T-helper 17 cell (primary cell): ENCODE measurements around the gene CCDC59. TPM values are rescaled to one million over a fixed set of nuclear protein-coding genes. Genes with fewer than 3 reads are reported as not detected.
"Not testable (repeated sequence)": the region's sequence is repeated elsewhere in the genome, so short reads cannot be mapped to it uniquely, and the experiment has no call there.

Source experiments
- ATAC-seq: fragments of 150-1000 bp; cut with Tn5 transposase; 2 replicates; pipeline ENCODE4 v1.10.0; 2021; ENCODE audit warnings: mild to moderate bottlenecking, moderate library complexity
- DNase-seq, 3 donors: peaks; one replicate each; pipeline versions ENCODE4 v3.0.0 to v3.0.0-alpha.2; 2020 to 2021
- H3K9me3 ChIP-seq: one replicate; pipeline ENCODE4 v1.7.0; 2013; ENCODE audit warnings: low read length, mild to moderate bottlenecking; ENCODE audit not compliant: control insufficient read depth, poor library complexity, severe bottlenecking
- H3K27ac Mint-ChIP-seq: one replicate; pipeline ENCODE4 v1.8.0; 2022; ENCODE audit warnings: mild to moderate bottlenecking, moderate library complexity, mixed read lengths
- H3K27me3 Mint-ChIP-seq: one replicate; pipeline ENCODE4 v1.8.0; 2022; ENCODE audit warnings: mixed read lengths
- H3K36me3 Mint-ChIP-seq: one replicate; pipeline ENCODE4 v1.8.0; 2022; ENCODE audit warnings: low read depth, mixed read lengths
- H3K4me1 Mint-ChIP-seq: one replicate; pipeline ENCODE4 v1.8.0; 2022; ENCODE audit warnings: mild to moderate bottlenecking, mixed read lengths
- H3K4me3 Mint-ChIP-seq: one replicate; pipeline ENCODE4 v1.8.0; 2022; ENCODE audit warnings: mild to moderate bottlenecking, moderate library complexity, mixed read lengths
- total RNA-seq, 4 donors: library from RNA in 2 of 4; stranded (reverse) in 2 of 4; gene quantifications; one replicate each; pipeline ENCODE4 v1.2.3 and lab custom pipeline; 2022 to 2026

The CCDC59 gene, protein sequence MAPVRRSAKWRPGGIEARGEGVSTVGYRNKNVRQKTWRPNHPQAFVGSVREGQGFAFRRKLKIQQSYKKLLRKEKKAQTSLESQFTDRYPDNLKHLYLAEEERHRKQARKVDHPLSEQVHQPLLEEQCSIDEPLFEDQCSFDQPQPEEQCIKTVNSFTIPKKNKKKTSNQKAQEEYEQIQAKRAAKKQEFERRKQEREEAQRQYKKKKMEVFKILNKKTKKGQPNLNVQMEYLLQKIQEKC
- total RNA-seq (100 to 1,000 TPM; 113 to 119 TPM), total RNA-seq (lab: John Stamatoyannopoulos, UW) (84.1 to 135 reads per million in 2 donors)

DNA sequence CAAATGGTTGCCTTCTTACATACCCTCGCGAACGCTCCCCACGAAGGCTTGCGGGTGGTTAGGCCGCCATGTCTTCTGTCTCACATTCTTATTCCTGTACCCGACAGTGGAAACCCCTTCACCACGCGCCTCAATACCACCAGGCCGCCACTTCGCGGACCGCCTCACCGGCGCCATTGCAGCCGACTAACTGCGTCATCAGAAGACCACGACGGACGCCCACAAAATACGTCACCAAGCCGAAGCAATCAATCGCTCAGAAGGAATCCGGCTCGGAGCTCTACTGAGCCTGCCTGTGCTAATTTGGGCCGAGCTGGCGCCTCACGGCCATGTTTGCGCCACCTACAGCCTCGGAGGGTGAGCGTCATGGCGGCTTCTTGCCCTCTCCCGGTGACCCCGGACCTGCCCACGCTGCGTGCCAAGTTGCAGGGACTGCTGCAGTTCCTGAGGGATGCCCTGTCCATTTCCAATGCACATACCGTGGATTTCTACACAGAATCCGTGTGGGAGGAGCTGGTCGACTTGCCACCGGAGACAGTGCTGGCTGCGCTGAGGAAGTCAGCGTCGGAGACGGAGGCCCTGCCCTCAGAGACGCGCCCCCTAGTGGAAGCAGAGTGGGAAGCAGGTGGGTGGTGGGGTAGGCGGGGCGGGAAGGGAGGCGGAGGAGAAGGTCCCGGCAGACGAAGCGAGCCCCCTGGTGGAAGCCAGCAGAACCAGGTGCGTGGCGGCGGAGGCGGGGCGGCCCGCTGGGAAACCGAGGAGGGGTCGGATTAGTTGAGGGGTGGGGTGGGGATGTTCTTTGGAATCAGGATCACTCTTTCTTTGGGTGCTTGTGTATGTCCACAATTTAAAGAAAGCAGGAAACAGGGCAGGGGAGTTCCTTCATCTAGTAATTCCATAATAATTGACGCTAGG is at the start of gene CCDC59, which contains the start of gene METTL25:
CCDC59 (minus strand) TSS at position 188 of the 915 bp plus-strand sequence; CDS start at position 177, 11 bp downstream.
METTL25 (plus strand) TSS at position 330 of the 915 bp plus-strand sequence; CDS start at position 367, 37 bp downstream.
- Mint-ChIP-seq H3K27ac (peak within 1 kb of the TSS; percentile 100), H3K4me3 (peak within 1 kb of the TSS; percentile 99), H3K4me1 (peaks cover 37% of the 10 kb centered on the region), H3K36me3 (peaks cover 5% of the 10 kb centered on the region), H3K27me3 (no peaks in the 10 kb centered on the region)
- peak; percentile 93 for ATAC-seq
- H3K9me3 ChIP-seq: no peaks in the 10 kb centered on the region
- DNase-seq: peak; percentile 94 to 97 (median 95)

DNA sequence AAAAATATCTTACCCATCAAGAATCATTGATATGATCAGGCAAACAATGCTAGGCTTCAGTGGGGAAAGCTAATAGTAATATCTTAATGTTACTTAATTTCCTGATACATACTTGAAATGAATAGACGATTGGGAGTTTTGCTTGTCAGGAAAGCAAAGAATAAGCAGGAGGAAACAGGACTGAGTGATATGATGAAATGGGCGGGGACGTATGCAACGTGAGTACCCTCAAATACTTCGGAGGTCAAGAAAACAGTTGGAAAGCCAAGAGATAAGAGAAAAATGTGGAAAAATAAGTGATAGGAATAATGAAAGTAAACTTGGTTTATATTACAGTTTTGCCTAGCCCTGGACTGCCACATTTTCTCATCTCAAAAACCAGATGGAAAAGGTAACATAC is 49.3 kb upstream of the CCDC59 start:
- H3K36me3 Mint-ChIP-seq: peaks cover 3% of the 10 kb centered on the region
- H3K27me3 Mint-ChIP-seq: no peaks in the 10 kb centered on the region
- H3K27ac Mint-ChIP-seq: no peak overlapping the region
- H3K9me3 ChIP-seq: no peaks in the 10 kb centered on the region
- H3K4me3 Mint-ChIP-seq: no peak overlapping the region
- ATAC-seq (no peak), DNase-seq (no peak)
- no peaks in the 10 kb centered on the region for H3K4me1 Mint-ChIP-seq

GRCh38 chr12:82406651-82407050 is 48.5 kb upstream of the CCDC59 start:
- DNase-seq (no peak), ATAC-seq (no peak)
- no peaks in the 10 kb centered on the region for H3K27me3 Mint-ChIP-seq
- H3K4me3 Mint-ChIP-seq: no peak overlapping the region
- peaks cover 3% of the 10 kb centered on the region for H3K36me3 Mint-ChIP-seq
- H3K4me1 Mint-ChIP-seq: no peaks in the 10 kb centered on the region
- H3K27ac Mint-ChIP-seq: no peak overlapping the region
- H3K9me3 ChIP-seq: no peaks in the 10 kb centered on the region

GRCh38 chr12:82400819-82401218 is 42.6 kb upstream of the CCDC59 start:
- no peak for DNase-seq
- Mint-ChIP-seq H3K4me3 (no peak overlapping the region), H3K27ac (no peak overlapping the region), H3K27me3 (no peaks in the 10 kb centered on the region), H3K4me1 (no peaks in the 10 kb centered on the region), H3K36me3 (no peaks in the 10 kb centered on the region)
- ATAC-seq: no peak
- no peaks in the 10 kb centered on the region for H3K9me3 ChIP-seq

GRCh38 chr12:82398879-82399278 is 40.7 kb upstream of the CCDC59 start:
- H3K9me3 ChIP-seq: no peaks in the 10 kb centered on the region
- ATAC-seq (no peak), DNase-seq (no peak)
- no peak overlapping the region for H3K27ac Mint-ChIP-seq
- H3K36me3 Mint-ChIP-seq: peaks cover 4% of the 10 kb centered on the region
- H3K4me3 Mint-ChIP-seq: no peak overlapping the region
- no peaks in the 10 kb centered on the region for H3K27me3 Mint-ChIP-seq
- no peaks in the 10 kb centered on the region for H3K4me1 Mint-ChIP-seq

DNA sequence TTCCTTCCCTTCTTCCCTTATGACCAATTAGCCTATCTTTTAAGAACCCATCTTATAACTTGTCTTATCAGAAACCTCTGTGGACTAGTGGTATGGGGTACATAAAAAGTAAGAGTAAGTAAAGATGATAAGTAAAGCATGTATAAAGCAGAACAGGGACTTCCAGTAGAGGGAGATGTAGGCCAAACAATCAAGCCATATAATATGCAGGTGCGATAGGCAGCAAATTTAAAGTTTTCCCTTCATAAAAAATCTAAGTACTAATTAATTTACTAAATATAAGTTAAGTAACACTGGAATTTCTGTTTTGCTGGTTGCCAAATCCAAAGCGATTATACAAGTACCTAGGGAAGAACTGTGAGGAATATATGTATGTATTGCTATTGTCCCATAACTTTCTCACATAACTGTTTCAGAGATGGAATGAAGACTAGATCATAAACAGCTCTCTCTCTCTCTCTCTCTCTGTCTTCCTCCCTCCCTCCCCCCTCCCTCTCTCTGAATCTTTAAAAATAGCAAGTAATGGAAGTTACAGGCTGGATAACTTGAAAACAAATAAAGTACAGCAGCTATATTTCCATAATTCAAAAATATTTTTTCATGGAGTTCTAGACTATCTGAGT is 25.9 kb upstream of the CCDC59 start:
- no peak overlapping the region for H3K4me3 Mint-ChIP-seq
- peaks cover 2% of the 10 kb centered on the region for H3K36me3 Mint-ChIP-seq
- no peaks in the 10 kb centered on the region for H3K27me3 Mint-ChIP-seq
- peaks cover 4% of the 10 kb centered on the region for H3K4me1 Mint-ChIP-seq
- H3K27ac Mint-ChIP-seq: peak overlapping the region; percentile 24
- H3K9me3 ChIP-seq: no peaks in the 10 kb centered on the region
- ATAC-seq (no peak), DNase-seq (no peak)

DNA sequence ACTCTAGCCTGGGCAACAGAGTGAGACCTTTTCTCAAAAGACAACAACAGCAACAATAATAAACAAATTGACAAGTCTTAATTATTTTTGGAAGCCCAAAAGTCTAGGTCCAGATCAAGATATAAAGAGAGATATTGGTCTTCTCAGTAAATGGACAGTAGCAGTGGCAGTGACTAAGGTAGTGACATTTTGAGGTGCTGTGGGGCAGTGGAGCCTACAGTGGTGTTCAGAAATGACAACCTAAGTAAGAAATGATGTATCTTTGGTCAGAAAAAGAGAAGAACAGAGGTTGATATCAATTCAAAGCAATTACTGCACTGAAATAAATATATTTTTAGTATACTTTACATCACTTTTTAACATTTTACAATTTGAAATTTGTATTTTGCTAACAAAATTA is 20.8 kb upstream of the CCDC59 start:
- no peak for ATAC-seq
- Mint-ChIP-seq H3K36me3 (peaks cover 5% of the 10 kb centered on the region), H3K27ac (no peak overlapping the region), H3K27me3 (no peaks in the 10 kb centered on the region), H3K4me3 (no peak overlapping the region), H3K4me1 (peaks cover 4% of the 10 kb centered on the region)
- H3K9me3 ChIP-seq: no peaks in the 10 kb centered on the region
- DNase-seq: no peak

DNA sequence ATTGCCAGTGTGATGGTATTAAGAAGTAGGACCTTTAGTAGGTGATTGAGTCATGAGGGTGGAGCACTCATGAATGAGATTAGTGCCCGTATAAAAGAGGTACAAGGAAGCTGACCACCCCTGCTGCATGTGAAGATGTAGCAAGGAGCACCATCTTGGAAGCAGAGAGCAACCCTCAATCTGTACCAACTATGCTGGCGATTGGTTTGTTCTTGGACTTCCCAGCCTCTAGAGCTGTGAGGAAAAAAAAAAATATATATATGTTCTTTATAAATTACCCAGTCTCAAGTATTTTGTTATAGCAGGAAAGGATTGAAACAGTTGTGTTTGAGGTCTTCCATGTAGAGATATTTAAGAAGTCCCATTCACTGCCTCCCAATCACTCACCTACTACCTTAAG is 17.0 kb upstream of the CCDC59 start:
- Mint-ChIP-seq H3K27me3 (no peaks in the 10 kb centered on the region), H3K4me1 (peaks cover 2% of the 10 kb centered on the region), H3K4me3 (no peak overlapping the region), H3K27ac (no peak overlapping the region), H3K36me3 (peaks cover 3% of the 10 kb centered on the region)
- ATAC-seq (no peak), DNase-seq (no peak)
- H3K9me3 ChIP-seq: no peaks in the 10 kb centered on the region

GRCh38 chr12:82366197-82366596 is 8.0 kb upstream of the CCDC59 start:
- peaks cover 4% of the 10 kb centered on the region for H3K36me3 Mint-ChIP-seq
- no peak overlapping the region for H3K4me3 Mint-ChIP-seq
- no peak for DNase-seq
- H3K27me3 Mint-ChIP-seq: no peaks in the 10 kb centered on the region
- H3K4me1 Mint-ChIP-seq: peaks cover 18% of the 10 kb centered on the region
- no peak for ATAC-seq
- no peaks in the 10 kb centered on the region for H3K9me3 ChIP-seq
- H3K27ac Mint-ChIP-seq: no peak overlapping the region

GRCh38 chr12:82363990-82364389 is 5.8 kb upstream of the CCDC59 start:
- no peak for DNase-seq
- H3K9me3 ChIP-seq: no peaks in the 10 kb centered on the region
- Mint-ChIP-seq H3K4me3 (no peak overlapping the region), H3K27ac (no peak overlapping the region), H3K4me1 (peaks cover 28% of the 10 kb centered on the region), H3K27me3 (no peaks in the 10 kb centered on the region), H3K36me3 (peaks cover 4% of the 10 kb centered on the region)
- no peak for ATAC-seq

DNA sequence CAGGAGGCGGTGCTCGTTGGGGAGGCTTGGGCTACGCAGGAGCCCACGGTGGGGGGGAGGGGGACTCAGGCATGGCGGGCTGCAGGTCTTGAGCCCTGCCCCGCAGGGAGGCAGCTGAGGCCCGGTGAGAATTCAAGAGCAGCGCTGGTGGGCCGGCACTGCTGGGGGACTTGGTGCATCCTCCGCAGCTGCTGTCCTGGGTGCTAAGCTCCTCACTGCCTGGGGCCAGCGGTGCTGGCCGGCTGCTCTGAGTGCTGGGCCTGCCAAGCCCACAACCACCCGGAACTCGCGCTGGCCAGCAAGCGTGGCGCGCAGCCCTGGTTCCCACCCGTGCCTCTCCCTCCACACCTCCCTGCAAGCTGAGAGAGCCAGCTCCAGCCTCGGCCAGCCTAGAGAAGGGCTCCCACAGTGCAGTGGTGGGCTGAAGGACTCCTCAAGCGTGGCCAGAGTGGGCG is 3.3 kb upstream of the CCDC59 start:
- H3K4me3 Mint-ChIP-seq: no peak overlapping the region
- peaks cover 5% of the 10 kb centered on the region for H3K36me3 Mint-ChIP-seq
- no peak overlapping the region for H3K27ac Mint-ChIP-seq
- no peaks in the 10 kb centered on the region for H3K9me3 ChIP-seq
- peaks cover 38% of the 10 kb centered on the region for H3K4me1 Mint-ChIP-seq
- ATAC-seq: no peak
- DNase-seq: no peak
- H3K27me3 Mint-ChIP-seq: no peaks in the 10 kb centered on the region

DNA sequence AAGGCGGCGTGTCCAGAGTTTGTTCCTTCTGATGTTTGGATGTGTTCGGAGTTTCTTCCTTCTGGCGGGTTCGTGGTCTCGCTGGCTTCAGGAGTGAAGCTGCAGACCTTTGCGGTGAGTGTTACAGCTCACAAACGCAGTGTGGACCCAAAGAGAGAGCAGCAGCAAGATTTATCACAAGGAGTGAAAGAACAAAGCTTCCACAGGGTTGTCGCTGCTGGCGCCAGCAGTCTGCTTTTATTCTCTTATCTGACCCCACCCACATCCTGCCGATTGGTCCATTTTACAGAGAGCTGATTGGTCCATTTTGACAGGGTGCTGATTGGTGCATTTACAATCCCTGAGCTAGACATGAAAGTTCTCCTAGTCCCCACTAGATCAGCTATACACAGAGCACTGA is 2.6 kb upstream of the CCDC59 start:
- peaks cover 38% of the 10 kb centered on the region for H3K4me1 Mint-ChIP-seq
- not testable (repeated sequence) for ATAC-seq, H3K27me3 Mint-ChIP-seq, H3K9me3 ChIP-seq, H3K27ac Mint-ChIP-seq, H3K36me3 Mint-ChIP-seq, DNase-seq, H3K4me3 Mint-ChIP-seq

- Mint-ChIP-seq H3K4me1 (peaks cover 37% of the 10 kb centered on the region), H3K27me3 (no peaks in the 10 kb centered on the region), H3K4me3 (peak overlapping the region; percentile 99), H3K27ac (peak overlapping the region; percentile 100), H3K36me3 (peaks cover 5% of the 10 kb centered on the region)
- no peaks in the 10 kb centered on the region for H3K9me3 ChIP-seq
- no peak for ATAC-seq
- no peak for DNase-seq
Observed at GRCh38 chr12:82359115-82359478, 910 bp upstream of the CCDC59 start.
